ENCODE data around the gene TCF7L2.

DNA sequence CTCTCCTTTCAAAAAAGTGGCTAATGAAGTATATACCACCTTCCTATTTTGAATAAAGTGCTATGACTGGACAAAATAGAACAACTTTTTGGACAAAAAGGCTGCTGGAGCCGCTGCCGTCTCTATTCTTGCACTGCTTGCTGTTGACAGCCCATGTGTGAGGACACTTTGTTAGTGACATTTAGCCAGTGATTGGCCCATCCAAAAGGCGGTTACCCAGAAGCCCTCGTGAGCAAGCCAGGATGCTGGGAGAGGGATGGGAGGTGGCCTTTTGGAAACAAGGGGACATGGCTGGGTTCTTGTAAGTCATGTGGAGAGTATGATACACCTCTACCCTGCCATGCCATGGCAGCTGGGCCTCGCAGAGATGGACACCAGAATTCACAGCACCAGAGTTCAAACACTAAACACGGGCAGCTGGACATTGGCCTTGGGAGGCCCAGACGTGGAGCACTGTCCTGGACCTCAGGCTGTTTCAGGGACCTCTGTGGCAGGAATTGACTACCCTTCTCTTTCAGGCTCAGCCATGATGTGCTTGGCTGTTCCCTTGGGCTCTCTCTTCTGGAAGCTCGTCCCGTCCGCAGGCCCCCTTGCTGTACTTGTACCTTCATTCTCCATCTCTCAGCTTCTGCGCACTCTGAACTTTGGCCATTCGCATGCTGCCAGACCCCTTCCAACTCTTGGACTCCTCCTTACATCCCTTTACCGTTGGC is 118.3 kb downstream of the TCF7L2 start:
- TF ChIP-seq POLR2AphosphoS5 (IDR thresholded peaks at IDR 0.05): no peak
- TF ChIP-seq, protein P1, sequence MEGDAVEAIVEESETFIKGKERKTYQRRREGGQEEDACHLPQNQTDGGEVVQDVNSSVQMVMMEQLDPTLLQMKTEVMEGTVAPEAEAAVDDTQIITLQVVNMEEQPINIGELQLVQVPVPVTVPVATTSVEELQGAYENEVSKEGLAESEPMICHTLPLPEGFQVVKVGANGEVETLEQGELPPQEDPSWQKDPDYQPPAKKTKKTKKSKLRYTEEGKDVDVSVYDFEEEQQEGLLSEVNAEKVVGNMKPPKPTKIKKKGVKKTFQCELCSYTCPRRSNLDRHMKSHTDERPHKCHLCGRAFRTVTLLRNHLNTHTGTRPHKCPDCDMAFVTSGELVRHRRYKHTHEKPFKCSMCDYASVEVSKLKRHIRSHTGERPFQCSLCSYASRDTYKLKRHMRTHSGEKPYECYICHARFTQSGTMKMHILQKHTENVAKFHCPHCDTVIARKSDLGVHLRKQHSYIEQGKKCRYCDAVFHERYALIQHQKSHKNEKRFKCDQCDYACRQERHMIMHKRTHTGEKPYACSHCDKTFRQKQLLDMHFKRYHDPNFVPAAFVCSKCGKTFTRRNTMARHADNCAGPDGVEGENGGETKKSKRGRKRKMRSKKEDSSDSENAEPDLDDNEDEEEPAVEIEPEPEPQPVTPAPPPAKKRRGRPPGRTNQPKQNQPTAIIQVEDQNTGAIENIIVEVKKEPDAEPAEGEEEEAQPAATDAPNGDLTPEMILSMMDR (IDR thresholded peaks at IDR 0.05): no peak
- TF ChIP-seq POLR2A (IDR thresholded peaks at IDR 0.05): no peak
